PC-3 (cell line): Measurements from ENCODE around the gene DOC2A. TPM values are rescaled to one million over a fixed set of nuclear protein-coding genes. Genes with fewer than 3 reads are reported as not detected.

ENCODE experiments used
- ATAC-seq: fragments of 200-7000 bp; cut with Tn5 transposase; 2 replicates; pipeline ENCODE4 v1.9.1; 2020; ENCODE audit warnings: mild to moderate bottlenecking, moderate library complexity
- BruUV-seq: library from RNA; stranded (reverse); fragments of 400-500 nt; replicated peaks from 2 replicates; lab custom pipeline; 2021; lab: Mats Ljungman, UMichigan
- CTCF ChIA-PET: fragments of 300-600 bp; sonication (Branson Sonifier 250); formaldehyde crosslinking; loops from one replicate; lab custom pipeline; 2022; ENCODE audit warnings: antibody characterized with exemption; lab: Charles Lee
- POLR2A ChIA-PET: fragments of 300-600 bp; sonication (Branson Sonifier 250); formaldehyde crosslinking; loops from one replicate; lab custom pipeline; 2022; ENCODE audit warnings: antibody characterized with exemption; ENCODE audit not compliant: unreplicated experiment; lab: Charles Lee
- DNase-seq: peaks from one replicate; pipeline ENCODE4 v3.0.0-alpha.2; 2015
- H2AFZ ChIP-seq: fragments of 300-600 bp; sonication (generic); 2 replicates; pipeline ENCODE4 v1.6.0; 2016; ENCODE audit warnings: antibody characterized with exemption, low read length
- H3F3A ChIP-seq: fragments of 300-600 bp; sonication (generic); one replicate; pipeline ENCODE4 v1.6.0; 2017; ENCODE audit warnings: antibody characterized with exemption, low read length, control low read depth, mild to moderate bottlenecking; ENCODE audit not compliant: unreplicated experiment
- H3K27ac ChIP-seq: fragments of 300-600 bp; sonication (generic); 2 replicates; pipeline ENCODE4 v1.5.1; 2016; ENCODE audit warnings: mild to moderate bottlenecking, low read length
- H3K27me3 ChIP-seq: fragments of 300-600 bp; sonication (generic); 2 replicates; pipeline ENCODE4 v1.6.1; 2016; ENCODE audit warnings: low read length, mixed read lengths
- H3K36me3 ChIP-seq: fragments of 300-600 bp; sonication (generic); 2 replicates; pipeline ENCODE4 v1.6.1; 2016; ENCODE audit warnings: low read depth, mixed run types, low read length, mixed read lengths
- H3K4me1 ChIP-seq: fragments of 300-600 bp; sonication (generic); 2 replicates; pipeline ENCODE4 v1.5.1; 2016; ENCODE audit warnings: low read length; ENCODE audit not compliant: insufficient read depth
- H3K4me2 ChIP-seq: fragments of 300-600 bp; sonication (generic); 2 replicates; pipeline ENCODE4 v1.6.0; 2016; ENCODE audit warnings: low read length
- H3K4me3 ChIP-seq: fragments of 300-600 bp; sonication (generic); 2 replicates; pipeline ENCODE4 v1.5.1; 2016; ENCODE audit warnings: mild to moderate bottlenecking, low read length, mixed read lengths
- H3K79me2 ChIP-seq: fragments of 300-600 bp; sonication (generic); 2 replicates; pipeline ENCODE4 v1.6.1; 2017; ENCODE audit warnings: low read length, mixed read lengths
- H3K9ac ChIP-seq: fragments of 300-600 bp; sonication (generic); 2 replicates; pipeline ENCODE4 v1.6.0; 2016; ENCODE audit warnings: mild to moderate bottlenecking, low read length
- H3K9me2 ChIP-seq: fragments of 300-600 bp; sonication (generic); replicated peaks from 2 replicates; pipeline ENCODE4 v1.6.1; 2016; ENCODE audit warnings: mixed run types, low read length, mixed read lengths
- H3K9me3 ChIP-seq: fragments of 300-600 bp; sonication (generic); 2 replicates; pipeline ENCODE4 v1.6.1; 2016; ENCODE audit warnings: low read length, mixed read lengths
- H4K20me1 ChIP-seq: fragments of 300-600 bp; sonication (generic); 2 replicates; pipeline ENCODE4 v1.6.1; 2016; ENCODE audit warnings: low read length, mixed read lengths
- EZH2 ChIP-seq: fragments of 300-600 bp; sonication (generic); IDR thresholded peaks from one replicate; pipeline ENCODE4 v1.6.1; 2017; ENCODE audit warnings: antibody characterized with exemption, mild to moderate bottlenecking, low read length; ENCODE audit not compliant: unreplicated experiment
- EZH2phosphoT487 ChIP-seq: fragments of 300-600 bp; sonication (generic); IDR thresholded peaks from 2 replicates; pipeline ENCODE4 v1.6.1; 2018; ENCODE audit warnings: mild to moderate bottlenecking, antibody characterized with exemption, low read length, borderline replicate concordance
- intact Hi-C: fragments of 100-400 bp; cut with micrococcal nuclease; formaldehyde crosslinking; loops from 2 replicates; pipeline ENCODE4 v1.9.0; 2023
- total RNA-seq: library from RNA; depleted of rRNA; stranded (reverse); fragments of >200 nt; gene quantifications from 2 replicates; pipeline ENCODE4 v1.2.3, GENCODE V29; 2014
- TF ChIP-seq, protein P1 (sequence below): fragments of 300-600 bp; sonication (generic); conservative IDR thresholded peaks from 2 replicates; pipeline ENCODE4 v1.5.1; 2017; ENCODE audit warnings: antibody characterized with exemption, low read depth, mild to moderate bottlenecking, low read length

The DOC2A gene
- total RNA-seq, 1 experiment from 2014 or later: 4.6 TPM

DNA sequence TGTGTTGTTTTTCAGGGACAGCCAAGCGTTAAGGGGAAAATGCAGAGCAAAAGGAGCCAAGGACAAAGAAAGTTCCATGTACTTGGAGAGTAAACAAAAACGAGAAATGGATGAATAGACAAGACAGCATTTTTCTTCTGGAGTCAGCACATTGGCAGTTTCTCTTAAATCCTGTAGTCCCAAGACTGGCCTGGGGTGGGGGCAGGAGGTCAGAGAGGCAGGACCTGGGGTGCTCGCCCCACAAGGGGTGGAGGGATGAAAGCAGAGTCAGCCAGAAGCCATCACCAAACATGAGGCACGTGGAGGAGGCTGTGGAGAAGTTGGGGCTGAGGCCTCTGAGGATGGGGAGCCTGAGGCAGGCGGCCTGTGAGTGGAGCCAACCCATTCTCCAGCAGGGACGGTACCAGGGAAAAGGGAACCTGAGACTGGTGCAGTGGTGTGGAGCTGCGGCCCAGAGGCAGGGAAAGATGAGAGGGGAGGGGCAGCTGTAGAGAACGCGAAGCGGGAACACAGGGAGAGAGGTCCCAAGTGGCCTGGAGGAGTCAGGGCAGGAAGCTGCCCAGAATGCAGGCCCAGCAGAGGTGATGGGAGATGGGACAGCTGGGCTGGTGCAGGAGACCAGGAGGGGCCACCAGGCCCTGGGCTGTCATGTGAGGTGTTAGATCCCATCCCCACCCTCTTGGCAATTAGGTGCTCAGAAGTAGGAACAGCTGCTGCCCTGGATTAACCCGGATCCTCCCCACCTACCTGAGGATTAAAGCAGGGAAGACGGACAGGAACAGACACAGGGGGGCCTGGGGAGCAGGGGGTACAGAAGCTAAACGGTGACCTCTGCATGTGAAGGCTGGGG is 17.0 kb upstream of the DOC2A start:
- BruUV-seq: no TSS peak
- no peak for DNase-seq
- H3K27ac ChIP-seq: no peak overlapping the region
- H3K4me2 ChIP-seq: no peak overlapping the region
- no peaks in the 10 kb centered on the region for H3K9me2 ChIP-seq
- H3K4me3 ChIP-seq: no peak overlapping the region
- H3K9ac ChIP-seq: no peak overlapping the region
- H2AFZ ChIP-seq: no peak overlapping the region
- TF ChIP-seq EZH2: no peak
- TF ChIP-seq, protein P1, sequence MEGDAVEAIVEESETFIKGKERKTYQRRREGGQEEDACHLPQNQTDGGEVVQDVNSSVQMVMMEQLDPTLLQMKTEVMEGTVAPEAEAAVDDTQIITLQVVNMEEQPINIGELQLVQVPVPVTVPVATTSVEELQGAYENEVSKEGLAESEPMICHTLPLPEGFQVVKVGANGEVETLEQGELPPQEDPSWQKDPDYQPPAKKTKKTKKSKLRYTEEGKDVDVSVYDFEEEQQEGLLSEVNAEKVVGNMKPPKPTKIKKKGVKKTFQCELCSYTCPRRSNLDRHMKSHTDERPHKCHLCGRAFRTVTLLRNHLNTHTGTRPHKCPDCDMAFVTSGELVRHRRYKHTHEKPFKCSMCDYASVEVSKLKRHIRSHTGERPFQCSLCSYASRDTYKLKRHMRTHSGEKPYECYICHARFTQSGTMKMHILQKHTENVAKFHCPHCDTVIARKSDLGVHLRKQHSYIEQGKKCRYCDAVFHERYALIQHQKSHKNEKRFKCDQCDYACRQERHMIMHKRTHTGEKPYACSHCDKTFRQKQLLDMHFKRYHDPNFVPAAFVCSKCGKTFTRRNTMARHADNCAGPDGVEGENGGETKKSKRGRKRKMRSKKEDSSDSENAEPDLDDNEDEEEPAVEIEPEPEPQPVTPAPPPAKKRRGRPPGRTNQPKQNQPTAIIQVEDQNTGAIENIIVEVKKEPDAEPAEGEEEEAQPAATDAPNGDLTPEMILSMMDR: no peak
- TF ChIP-seq EZH2phosphoT487: no peak
- ATAC-seq: no peak
- H3K79me2 ChIP-seq: no peaks in the 10 kb centered on the region
- no peaks in the 10 kb centered on the region for H3K4me1 ChIP-seq
- no peaks in the 10 kb centered on the region for H4K20me1 ChIP-seq
- no peaks in the 10 kb centered on the region; the same call in 1 of the 2 replicates for H3K36me3 ChIP-seq
- no peaks in the 10 kb centered on the region for H3F3A ChIP-seq
- CTCF ChIA-PET: no interaction called here
- no peaks in the 10 kb centered on the region for H3K27me3 ChIP-seq
- intact Hi-C loops: no loop called here
- H3K9me3 ChIP-seq: no peaks in the 10 kb centered on the region
- POLR2A ChIA-PET: no interaction called here

DNA sequence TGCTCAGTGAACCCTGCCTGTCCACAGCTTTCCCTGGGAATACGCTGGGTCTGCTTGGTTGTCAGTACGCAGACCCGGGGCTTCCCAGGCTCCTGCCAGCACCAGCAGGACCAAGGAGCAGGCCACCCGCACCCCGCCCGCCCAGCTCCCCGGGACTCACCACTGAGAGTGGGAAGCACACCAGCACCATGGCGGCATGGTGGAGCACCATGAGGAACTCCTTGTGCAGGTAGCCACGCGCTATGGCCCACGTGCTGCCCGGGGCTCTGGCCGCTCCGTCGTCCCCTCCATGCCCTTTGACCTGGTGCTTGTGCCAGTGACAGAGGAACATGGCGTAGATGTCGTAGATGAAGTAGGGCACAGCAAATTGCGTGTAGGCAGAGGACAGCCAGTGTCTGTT is 15.6 kb upstream of the DOC2A start:
- Histone ChIP-seq H3K4me2 (no peak overlapping the region), H3K27me3 (no peaks in the 10 kb centered on the region), H3K9me2 (no peaks in the 10 kb centered on the region), H3K4me3 (no peak overlapping the region), H3K9me3 (no peaks in the 10 kb centered on the region), H3K4me1 (no peaks in the 10 kb centered on the region), H3K79me2 (no peaks in the 10 kb centered on the region), H3K9ac (no peak overlapping the region), H3K36me3 (no peaks in the 10 kb centered on the region), H3K27ac (no peak overlapping the region), H2AFZ (no peak overlapping the region), H4K20me1 (no peaks in the 10 kb centered on the region), H3F3A (no peaks in the 10 kb centered on the region)
- intact Hi-C loops: no loop called here
- ATAC-seq (no peak), DNase-seq (no peak)
- ChIA-PET POLR2A (no interaction called here), CTCF (no interaction called here)
- no TSS peak for BruUV-seq
- TF ChIP-seq EZH2 (no peak), EZH2phosphoT487 (no peak)
- TF ChIP-seq, protein P1: no peak

DNA sequence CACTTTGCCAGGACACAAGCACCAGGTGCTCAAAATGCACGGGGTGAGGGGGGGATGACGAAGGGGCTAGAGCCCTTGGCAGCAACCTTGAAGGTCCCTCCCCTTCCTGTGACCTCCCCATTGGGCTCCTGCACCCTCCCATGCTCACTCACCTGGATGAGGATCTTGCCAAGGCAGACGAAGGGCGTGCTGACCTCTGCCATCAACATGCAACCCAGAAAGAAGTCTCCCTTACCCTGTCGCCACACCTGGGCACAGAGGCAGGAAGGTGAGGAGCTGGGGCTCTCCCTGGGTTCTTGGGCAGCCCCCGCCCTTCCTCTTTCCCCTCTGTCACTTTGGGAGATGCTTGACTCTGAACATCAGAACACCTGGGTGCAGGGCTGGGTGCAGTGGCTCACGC is 14.7 kb upstream of the DOC2A start:
- Histone ChIP-seq H3K27ac (no peak overlapping the region), H3K79me2 (no peaks in the 10 kb centered on the region), H3K4me3 (no peak overlapping the region), H3F3A (no peaks in the 10 kb centered on the region), H3K9me3 (no peaks in the 10 kb centered on the region), H4K20me1 (no peaks in the 10 kb centered on the region), H3K27me3 (no peaks in the 10 kb centered on the region), H3K4me1 (no peaks in the 10 kb centered on the region), H3K36me3 (no peaks in the 10 kb centered on the region), H3K9ac (no peak overlapping the region), H3K4me2 (no peak overlapping the region), H2AFZ (no peak overlapping the region), H3K9me2 (no peaks in the 10 kb centered on the region)
- POLR2A ChIA-PET: no interaction called here
- intact Hi-C loops: no loop called here
- ATAC-seq (no peak), DNase-seq (no peak)
- CTCF ChIA-PET: no interaction called here
- TF ChIP-seq EZH2phosphoT487 (no peak), EZH2 (no peak)
- TF ChIP-seq, protein P1: no peak
- no TSS peak for BruUV-seq
